ENCODE measurements around the gene THRB.

THRB gene

DNA sequence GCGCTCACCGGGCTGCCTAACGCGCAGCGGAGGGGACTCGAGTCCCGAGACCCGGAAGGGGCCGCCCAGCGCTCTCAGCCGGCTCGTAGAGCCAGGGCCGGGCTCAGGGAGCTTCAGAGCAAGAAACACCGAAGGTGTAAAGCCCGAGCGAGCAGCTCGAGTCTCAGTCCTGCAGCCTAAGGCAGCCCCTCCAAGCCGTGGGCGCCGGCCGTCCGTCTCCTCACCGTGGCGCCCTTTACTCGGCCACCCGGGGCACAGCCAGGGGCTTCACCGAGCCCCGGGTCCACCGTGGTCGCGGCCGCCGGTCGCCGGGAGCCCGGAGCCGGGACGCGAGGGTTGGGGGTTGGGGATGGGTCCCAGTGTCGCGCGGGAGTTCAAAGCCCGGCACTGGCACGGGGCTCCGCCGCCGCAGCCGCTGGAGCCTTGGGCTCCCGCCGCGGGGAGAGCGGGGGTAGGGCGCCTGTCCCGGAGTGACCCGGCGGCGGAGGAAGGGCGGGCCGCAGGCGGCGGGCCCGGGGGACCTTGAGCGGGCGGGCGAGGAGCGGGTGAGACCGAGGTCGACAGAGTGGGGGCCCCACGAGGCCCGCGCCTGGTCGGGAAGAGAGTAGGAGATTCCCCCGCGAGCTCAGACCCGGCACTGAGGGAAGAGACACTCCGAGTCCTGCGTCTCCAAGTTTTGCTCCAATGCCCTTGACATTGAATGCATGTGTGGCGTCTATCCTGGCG, 26.9 kb upstream of the THRB start:
- H3K4me3 ChIP-seq: peak overlapping the region; percentile 84
- TF ChIP-seq, protein P1, sequence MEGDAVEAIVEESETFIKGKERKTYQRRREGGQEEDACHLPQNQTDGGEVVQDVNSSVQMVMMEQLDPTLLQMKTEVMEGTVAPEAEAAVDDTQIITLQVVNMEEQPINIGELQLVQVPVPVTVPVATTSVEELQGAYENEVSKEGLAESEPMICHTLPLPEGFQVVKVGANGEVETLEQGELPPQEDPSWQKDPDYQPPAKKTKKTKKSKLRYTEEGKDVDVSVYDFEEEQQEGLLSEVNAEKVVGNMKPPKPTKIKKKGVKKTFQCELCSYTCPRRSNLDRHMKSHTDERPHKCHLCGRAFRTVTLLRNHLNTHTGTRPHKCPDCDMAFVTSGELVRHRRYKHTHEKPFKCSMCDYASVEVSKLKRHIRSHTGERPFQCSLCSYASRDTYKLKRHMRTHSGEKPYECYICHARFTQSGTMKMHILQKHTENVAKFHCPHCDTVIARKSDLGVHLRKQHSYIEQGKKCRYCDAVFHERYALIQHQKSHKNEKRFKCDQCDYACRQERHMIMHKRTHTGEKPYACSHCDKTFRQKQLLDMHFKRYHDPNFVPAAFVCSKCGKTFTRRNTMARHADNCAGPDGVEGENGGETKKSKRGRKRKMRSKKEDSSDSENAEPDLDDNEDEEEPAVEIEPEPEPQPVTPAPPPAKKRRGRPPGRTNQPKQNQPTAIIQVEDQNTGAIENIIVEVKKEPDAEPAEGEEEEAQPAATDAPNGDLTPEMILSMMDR (IDR thresholded peaks at IDR 0.05): no peak
- DNase-seq (ENCODE audit: low spot score): peak; percentile 77
- H3K27ac ChIP-seq: peak overlapping the region; percentile 58 to 85

DNA sequence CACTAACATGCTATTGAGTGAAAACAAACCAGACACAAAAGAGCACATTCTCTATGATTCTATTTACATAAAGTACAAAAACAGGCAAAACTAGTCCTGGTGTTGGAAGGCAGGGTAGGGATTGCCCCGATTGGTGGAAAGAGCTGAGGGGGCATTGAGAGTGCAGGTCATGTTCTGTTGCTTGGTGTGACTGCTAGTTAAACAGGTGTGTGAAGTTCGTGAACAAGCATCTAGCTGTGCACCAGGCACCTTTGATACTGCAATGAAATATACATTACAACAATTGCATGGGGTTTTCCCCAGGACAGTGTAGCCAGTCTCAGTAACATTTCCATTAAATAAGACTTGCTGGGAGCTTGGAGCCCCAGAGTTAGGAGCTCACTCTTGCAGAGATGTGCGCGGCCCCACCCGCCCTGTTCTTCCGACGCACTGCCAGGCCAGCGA, 26.3 kb upstream of the THRB start:
- H3K27ac ChIP-seq: peak overlapping the region; percentile 58 to 85

DNA sequence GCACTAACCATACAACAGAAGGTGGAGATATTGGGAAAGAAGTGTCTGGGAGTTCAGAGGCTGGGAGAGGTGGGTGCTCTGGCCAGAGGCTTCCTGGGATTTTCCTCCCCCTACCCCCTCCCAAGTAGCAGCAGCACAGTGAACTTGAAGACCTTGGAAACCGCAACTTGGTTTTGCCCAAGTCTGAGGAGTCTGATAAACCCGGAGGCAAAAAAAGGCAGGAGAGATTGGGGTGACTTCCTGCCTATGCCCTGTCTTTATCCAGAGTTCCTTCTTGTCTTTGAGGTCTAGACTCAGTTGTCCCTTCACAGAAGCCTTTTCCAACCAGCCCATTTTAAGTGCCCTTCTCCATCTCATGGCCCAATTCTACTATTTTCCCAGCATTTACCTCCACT, 25.4 kb upstream of the THRB start:
- TF ChIP-seq, protein P1 (IDR thresholded peaks at IDR 0.05): no peak
- no peak for DNase-seq (ENCODE audit: low spot score)
- H3K27ac ChIP-seq: no peak overlapping the region
- no peak overlapping the region for H3K4me3 ChIP-seq

More for the DNA sequence above, 26.3 kb upstream of the THRB start:
- DNase-seq (ENCODE audit: low spot score): no peak
- TF ChIP-seq, protein P1 (IDR thresholded peaks at IDR 0.05): no peak
- peak overlapping the region; percentile 84 for H3K4me3 ChIP-seq

DNA sequence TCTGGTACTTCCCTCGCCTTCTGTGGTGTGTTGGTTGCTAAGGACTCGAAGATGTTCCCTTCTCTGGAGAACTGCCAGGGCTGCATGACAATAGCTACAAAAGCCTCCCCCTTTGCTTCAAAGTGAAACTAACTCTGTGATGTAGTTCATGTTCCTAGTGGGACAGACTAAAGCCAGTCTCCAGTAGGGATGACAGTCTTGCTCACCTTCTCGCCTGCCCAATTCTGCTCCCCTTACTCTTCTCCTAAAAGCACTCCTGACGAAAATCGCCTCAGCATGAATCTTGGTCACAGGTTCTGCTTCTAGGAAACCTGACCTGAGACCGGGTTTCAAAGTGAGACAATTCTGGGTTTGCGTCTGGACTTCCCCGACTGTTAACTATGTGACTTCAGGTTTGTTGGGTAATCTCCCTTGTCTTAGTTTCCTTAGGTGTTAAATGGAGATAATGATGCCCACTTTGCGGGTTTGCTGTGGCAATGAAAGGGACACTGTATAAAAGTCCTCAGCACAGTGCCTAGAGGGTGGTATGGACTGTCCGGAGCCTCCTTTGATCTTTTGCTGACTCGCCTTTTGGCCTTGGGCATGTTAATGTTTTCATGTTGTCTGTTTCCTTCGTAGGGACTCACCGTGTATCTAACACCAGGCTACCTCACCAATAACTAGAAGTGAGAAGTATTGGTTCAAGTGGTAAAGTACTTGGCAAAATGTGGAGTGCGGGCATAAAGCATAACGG, 24.9 kb upstream of the THRB start:
- DNase-seq (ENCODE audit: low spot score): no peak
- Histone ChIP-seq H3K4me3 (no peak overlapping the region), H3K27ac (no peak overlapping the region)
- TF ChIP-seq, protein P1 (IDR thresholded peaks at IDR 0.05): no peak

DNA sequence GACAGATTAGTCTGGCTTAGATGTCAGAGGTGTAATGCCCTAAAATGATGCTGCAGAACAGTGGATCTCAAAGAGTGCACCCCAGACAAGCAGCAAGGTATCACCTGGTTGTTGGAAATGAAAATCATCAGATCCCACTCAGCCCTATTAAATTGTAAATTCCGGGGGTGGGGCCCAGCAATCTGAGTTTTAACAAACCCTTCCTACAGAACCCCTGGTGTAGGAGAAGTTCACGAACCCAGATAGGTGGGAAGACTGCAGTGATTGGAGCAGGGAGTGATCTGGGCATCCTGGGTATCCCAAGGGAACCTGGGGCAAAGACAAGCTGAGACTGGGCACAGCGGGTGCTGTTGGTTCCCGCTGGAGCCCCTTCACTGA, 24.3 kb upstream of the THRB start:
- Histone ChIP-seq H3K4me3 (no peak overlapping the region), H3K27ac (no peak overlapping the region)
- TF ChIP-seq, protein P1 (IDR thresholded peaks at IDR 0.05): no peak
- no peak for DNase-seq (ENCODE audit: low spot score)

DNA sequence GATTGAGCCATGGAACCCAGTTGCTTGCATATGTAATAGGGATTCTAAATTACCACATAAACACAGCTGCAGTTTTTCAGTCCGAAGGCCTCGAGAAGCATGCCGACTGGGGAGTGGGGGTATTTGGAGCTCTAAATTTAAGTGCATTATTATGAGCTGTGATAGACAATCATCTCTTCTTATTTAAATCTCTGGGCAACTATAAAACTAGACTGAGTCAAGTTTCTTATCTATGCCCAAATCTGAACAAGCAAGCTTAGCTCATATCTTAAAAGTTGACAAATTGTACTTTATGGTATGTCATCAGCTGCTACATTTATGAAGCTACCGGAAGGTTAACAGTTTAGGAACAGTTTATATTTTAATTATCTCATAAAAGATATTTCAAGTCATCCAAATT, 19.5 kb upstream of the THRB start:
- TF ChIP-seq, protein P1 (IDR thresholded peaks at IDR 0.05): no peak
- Histone ChIP-seq H3K27ac (no peak overlapping the region), H3K4me3 (no peak overlapping the region)
- DNase-seq (ENCODE audit: low spot score): no peak

DNA sequence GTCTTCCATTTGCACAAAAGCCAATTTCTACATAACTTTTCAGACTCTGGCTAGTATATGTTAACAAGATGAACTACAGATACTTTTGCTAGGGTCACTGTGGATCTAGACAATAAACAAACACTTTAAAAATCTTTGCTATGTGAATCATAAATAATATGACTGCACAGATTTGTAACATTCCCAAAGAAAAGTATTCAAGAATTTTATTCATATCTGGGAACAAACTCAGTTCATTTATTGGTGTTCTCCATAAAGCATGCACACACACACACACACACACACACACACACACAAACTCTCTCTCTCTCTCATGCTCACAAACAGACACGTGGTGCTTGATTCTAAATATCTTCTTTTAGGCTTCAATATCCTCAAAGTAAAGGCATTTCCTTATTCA, 18.8 kb upstream of the THRB start:
- TF ChIP-seq, protein P1 (IDR thresholded peaks at IDR 0.05): no peak
- H3K27ac ChIP-seq: no peak overlapping the region
- DNase-seq (ENCODE audit: low spot score): no peak

More for the DNA sequence above, 18.8 kb upstream of the THRB start:
- no peak overlapping the region for H3K4me3 ChIP-seq

All from coronary artery (tissue), 2 donors.